ENCODE data around the gene CACNA1C.

CACNA1C gene

DNA sequence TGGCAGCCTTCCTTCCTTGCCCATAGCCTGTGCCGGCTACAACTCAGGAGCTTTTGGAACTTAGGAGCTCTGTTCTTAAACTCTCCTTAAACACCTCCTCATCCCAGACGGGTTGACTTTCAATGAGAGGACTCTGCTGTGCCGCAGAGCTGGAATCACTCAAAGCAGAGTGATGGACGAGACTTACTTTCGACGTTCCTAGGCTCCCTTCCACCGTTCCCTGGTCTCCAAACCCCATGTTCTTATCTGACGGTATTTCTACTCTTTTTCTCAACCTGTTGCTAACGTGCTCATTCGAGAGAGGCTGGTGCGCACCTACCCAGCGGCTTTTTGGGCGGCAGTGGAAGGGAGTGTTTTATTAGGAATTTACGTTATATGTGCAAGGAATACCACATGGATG is 232.7 kb downstream of the CACNA1C start:
- no peak for DNase-seq

DNA sequence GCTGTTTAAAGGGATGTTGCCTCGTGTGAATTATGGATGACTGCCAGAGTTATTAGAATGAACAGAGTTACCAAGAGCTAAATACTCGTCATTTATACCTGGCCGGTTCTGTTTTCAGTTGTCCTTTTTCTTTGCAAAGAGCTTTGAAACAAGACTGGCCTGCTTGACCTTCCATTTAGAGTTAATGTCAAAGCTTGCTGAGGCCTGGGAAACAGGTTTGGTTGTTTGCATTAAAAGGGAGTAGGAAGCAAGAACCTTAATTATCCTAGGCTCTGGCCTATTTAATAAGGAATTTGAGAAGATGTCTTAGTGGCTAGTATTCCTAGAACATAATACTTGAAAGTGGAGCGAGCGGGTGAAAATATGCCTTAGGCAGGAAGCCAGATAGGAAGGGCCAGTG is 233.3 kb downstream of the CACNA1C start:
- no peak for DNase-seq

DNA sequence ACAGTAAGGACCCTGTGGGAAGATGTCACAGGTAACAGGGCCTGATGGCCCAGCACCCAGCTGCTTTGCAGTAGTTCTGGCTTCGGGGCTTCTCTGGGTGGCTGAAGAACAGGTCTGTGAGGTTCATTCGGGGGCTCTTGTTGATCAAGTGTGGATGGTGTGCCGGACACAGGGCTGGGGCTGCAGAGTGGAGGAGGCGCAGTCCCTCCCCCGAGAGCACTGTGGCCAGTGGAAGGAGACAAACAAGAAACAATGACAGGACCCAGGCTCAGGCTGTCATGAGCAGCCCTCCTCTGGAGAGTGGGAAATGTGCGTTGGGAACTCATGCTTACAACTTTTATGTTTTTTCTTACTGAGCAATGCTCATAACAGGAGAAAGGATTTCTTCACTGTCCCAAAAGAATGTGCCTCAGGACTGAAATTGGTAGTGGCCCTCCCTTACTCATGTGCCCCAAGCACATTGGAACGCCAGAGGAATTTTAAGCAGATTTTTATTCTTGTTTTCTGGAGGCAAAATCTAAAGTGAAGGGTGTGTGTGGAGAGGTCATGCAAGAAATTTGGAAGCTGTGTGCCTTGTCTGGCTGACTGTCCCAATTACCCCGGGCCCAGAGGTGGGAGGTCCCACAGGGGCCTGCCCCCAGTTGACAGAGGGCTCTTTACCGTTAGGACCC is 233.8 kb downstream of the CACNA1C start:
- no peak for DNase-seq

DNA sequence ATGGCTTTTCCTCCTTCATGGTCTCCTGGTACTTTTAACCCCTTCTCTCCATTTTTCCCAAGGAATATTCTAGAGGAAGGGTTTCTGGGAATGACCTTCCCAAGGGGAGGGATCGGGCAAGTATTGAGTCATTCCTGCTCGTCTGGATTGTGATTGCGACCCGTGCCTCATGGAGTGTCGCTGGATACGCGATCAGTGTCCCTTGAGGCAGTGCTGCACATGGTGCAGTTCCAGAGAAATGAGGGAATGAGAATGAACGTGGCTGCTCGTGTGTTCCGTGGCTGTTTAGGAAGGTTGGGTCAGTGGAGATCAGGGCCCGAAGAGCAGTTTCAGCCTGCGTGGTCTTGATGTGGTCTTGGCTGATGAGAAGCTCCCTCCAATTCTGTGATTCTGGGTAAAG is 234.4 kb downstream of the CACNA1C start:
- no peak for DNase-seq

DNA sequence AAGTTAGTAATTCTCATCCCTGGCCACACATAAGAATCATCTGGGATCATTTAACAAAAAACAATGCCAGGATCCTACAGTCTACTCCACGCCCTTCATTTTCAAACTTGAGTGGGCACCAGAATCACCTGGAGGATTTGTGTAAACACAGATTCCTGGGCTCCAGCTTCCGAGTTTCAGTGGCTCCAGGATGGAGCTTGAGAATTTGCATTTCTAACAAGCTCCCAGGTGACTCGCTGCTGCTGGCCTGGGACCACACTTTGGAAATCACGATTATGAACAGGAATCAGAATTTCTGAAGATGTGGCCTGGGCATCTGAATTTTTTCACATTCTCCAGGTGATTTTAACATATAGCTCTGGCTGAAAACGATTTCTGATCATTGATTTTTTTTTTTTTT is 234.8 kb downstream of the CACNA1C start:
- DNase-seq = no peak

DNA sequence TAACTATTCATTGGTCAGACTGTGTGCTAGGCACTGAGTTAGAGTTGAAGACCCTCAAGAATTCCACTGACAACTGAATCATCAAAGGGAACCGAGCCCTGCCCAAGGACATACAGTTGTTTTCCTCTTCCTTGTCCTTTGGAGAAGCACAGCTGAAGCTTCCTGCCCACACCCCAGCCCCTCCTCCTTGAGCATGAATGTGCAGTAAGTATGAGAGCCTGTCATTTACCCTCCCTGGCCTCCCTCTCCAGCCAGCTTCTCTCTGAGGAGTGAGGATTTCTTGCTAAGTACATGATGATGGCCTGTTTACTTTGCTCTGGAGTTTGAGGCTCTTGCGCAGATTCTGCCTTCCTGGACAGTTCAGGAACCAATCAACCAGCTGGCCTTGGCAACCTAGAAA is 235.2 kb downstream of the CACNA1C start:
- DNase-seq = no peak

DNA sequence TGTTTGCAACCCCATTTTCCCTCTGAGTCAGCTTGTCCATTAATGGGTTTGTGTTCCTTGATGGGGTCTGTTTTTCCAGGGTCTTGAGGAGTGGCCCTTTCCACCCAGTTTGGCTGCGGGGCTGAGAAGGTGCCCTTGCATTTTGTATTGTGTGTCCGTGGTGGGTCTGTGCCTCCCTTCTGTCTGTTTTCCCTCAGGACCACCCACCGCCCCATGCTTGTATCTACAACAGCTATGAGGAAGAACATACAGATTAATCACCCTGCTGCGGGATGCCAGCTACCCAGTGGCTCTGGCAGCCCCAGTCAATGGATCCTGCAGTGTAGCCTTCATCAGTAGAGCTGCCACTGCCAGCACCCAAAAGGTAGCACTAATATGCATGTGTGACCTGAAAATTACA is 235.7 kb downstream of the CACNA1C start:
- DNase-seq = no peak

DNA sequence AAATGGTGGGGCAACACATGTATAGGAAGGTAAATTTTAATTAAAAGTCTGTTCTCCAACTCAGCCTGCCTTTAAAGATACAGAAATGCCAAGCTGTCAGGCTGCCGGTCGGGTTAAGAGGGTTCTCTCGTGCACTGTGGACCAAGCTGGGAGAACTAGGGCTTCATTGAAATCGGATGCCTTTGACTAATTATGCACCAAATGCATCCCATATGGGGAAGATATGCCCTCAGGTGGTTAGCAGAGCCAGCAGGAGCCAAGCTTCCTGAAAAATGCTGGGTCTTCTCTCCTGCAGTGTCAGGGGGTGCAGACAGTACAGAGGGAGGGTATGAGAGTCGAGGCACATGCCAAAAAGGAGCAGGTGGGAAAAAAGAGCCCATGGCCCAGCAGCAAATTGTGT is 236.1 kb downstream of the CACNA1C start:
- no peak for DNase-seq

DNA sequence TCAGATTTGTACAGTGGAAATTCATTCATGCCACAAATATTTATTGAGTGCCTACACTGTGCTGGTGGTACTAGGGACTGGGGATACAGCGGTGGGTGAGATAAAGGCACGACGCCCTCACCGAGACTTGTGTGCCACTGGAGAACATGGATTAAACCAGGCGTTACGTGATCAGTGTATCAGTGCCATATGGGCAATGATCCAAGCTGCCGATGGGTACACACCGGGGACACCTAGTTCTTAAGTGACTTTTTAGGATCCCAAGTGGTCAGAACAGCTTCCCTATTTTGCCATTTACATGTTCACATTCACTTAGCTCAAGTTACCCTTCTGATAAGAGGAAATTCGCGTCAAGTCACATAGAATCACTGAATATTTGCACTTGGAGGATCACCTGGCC is 236.7 kb downstream of the CACNA1C start:
- DNase-seq = no peak

DNA sequence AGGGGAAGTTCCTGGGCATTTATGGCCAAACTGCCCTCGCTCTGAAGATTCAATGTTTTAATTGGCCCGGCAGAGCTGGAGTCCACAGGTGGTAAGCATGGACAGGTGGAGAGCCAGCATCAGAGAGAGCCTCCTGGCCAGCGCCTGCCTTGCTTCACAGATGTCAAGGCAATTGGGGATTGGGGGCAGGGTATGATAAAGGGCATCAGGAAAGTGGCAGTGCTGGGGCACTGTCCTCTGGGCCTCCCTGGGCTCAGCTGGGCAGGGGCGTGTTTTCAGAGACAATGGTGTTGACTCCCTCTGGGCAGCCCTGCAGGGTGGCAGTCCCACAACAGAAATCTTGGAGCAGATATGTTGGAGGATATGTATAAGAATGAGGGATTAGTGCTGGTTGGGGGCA is 237.3 kb downstream of the CACNA1C start:
- no peak for DNase-seq

DNA sequence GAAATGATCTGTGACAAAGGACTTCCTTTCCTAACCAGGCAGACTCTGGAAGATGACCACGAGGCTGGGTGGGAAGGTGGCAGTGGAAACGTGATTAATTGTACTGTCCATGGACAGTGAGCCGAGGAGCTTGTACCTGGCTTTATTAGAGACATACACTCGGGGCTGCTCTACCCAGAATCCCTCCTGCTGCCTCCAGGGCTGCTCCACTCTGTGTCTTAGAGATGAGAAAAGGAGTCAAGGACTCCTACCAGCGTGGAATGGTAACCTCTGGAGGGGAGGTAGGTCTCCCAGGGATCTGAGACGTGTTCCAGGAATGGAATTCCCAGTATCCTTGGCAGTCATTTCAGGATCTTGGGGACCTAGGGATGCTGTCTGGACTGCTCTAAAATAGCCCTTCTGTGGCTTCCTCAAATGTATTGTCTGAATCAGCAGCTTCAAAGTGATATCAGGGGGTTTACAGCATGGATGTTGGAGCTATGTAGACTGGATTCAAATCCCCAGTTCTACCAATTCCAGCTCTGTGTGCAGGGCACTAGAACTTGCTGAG is 237.8 kb downstream of the CACNA1C start:
- no peak for DNase-seq

DNA sequence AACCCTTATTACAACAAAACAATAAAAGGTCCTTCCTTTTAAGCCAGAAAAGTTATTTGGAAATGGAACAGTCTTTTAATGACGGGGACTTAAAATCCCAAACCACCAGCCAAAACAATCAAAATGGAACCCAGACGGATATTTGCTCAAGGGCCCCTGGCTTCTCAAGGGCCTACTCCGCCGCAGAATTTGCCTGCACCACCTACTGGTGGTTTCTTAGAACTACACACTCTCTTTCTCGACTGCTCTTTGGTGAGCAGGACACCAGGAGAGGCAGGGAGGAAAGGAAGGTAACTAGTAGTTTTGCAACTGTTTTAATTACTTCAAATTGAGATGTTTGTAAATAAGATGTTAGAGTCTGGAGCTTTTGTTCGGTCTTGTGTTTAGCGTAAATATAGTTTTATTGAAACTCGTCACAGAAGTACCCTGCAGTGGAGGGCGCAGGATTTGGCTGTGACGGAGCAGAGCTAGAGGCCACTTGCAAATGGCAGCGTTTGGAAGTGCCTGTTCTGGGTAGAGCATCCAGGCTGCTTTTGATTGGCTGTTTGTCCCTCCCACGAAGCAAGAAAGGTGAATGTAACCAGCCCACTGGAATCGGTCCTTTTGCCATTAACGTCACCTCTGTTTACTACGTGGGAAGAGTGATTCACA is 238.5 kb downstream of the CACNA1C start:
- DNase-seq = no peak

DNA sequence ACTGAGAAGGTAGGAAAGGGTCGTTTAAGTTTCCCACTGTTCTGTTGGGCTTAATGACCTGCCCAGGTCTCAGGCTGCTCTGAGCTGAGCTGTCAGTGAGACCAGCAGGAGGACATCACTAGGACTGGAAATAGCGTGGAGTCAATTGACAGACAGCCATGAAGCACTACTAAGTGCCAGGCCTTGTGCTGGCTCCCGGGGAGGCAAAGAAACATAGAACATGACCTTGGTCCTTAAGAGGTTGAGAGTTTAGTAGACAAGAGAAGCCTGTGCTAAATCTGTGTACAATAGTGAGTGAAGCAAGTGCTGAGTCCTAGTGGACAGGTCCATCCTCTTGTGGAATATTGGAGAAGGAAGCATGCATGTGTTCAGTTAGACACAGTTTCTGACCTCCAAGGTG is 239.2 kb downstream of the CACNA1C start:
- no peak for DNase-seq

DNA sequence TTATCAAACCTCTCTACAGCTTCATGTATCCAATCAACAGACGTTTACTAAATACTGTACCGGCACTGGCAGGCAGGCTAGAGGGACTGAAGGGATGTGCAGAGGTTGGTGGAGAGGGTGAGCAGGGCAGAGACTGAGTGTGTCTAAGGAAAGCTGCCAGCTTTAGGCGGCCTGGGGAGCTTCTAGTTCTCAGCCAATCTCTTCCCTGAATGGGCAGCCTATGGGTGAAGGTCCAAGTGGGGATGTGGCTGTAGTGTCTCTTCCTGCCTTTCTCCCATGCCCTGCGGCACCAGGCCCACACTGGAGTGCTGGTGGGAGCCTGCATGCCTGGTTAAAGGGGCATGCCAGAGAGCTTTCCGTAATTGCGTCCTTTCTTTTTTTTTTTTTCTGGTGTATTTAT is 239.8 kb downstream of the CACNA1C start:
- DNase-seq = no peak

DNA sequence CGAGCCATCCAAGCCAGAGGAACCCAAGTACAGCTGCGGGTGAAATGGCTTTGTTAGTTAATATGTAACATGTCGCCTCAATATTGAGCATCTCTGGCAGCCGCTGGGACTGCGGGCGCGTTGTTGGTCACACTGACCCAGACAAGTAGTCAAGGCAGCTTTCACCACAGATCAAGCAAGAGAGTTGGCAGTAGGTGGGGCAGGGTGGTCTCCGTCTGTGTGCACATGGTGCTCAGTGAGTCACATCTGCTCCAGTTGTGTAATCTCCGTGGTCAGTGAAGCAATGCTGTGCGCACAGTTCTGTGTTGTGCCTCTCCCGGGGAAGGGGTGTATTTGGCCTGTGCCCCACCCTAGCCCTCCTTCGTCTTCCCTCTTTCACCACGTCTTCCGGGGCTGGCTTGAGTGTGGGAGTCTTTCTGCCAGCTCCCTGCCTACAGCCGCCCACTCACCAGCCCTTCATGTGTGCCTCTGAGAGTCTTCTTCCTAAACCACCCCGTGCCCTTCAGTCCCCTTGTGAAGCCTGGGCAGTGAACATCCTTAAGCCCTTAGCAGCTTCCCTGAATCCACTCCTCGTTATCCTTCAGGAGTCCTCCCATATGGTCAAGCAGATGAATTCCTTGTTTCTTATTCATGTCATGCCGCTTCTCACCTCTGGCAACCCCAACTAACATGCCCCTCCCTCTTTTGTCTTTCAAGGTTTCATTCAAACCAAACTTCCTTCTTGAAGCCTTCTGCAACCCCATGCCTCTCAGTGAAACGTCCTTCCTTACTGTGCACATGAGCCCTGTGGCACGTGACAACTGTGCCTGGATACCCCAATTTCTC is 242.1 kb downstream of the CACNA1C start:
- DNase-seq = no peak

DNA sequence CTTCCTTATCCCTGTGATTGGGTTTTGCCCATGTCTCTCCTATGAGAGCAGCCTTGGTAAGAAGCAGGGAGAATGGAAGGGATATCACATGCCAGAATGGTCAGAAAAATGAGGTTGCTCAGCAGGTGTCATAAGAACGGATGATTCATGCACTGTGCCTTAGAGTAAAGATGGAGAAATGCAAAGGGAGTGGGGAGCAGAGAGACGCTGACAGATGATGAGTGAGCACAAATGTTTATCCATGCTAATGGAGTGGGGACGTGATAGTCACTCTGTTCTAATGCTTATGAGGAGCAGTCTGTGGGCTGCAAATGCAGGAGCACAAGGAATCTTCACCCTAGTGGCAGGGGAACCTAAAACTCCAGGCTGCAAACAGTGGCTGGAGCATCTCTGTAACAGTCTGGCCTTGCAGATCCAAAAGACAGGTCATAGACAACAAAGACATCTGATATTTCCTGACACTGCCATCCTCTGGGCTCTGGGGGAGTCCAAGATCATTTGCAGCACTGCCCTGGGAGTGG is 243.2 kb downstream of the CACNA1C start:
- DNase-seq = no peak

DNA sequence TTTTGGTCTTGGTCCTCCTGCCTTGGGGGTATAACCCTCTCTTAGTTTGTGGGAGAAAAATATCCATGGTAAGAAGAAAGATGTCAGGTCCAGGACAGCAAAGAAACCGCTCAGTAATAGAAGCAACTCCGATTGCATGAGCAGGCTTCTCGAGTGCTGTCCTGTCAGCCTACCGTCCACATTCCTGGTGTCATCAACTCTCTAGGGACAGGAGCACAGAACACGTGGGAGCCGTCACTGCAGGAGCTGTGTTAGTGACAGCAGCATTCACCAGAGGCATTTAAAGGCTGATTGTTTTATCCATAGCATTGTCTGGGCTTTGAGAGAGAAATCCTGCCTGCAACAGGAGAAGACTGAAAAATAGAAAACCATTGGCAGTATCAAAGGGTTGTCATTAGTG is 244.2 kb downstream of the CACNA1C start:
- DNase-seq = no peak

DNA sequence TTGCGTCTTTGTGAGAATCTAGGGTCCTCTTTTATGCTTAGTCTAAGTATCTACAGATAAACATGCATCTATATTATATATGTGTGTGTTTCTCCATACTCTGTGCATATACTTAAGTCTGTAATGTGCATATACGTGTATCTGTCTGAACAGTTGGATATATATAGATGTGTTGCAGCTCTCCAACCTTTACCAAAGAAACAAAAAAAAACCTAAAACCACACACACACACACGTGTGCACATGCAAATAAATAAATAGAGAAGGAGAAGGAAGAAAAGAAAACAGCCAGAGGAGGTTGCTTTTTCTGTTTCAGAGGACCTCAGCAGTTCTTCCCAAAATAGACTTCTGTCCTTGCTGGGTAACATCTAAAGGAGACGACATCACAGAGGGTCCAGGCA is 244.9 kb downstream of the CACNA1C start:
- no peak for DNase-seq

DNA sequence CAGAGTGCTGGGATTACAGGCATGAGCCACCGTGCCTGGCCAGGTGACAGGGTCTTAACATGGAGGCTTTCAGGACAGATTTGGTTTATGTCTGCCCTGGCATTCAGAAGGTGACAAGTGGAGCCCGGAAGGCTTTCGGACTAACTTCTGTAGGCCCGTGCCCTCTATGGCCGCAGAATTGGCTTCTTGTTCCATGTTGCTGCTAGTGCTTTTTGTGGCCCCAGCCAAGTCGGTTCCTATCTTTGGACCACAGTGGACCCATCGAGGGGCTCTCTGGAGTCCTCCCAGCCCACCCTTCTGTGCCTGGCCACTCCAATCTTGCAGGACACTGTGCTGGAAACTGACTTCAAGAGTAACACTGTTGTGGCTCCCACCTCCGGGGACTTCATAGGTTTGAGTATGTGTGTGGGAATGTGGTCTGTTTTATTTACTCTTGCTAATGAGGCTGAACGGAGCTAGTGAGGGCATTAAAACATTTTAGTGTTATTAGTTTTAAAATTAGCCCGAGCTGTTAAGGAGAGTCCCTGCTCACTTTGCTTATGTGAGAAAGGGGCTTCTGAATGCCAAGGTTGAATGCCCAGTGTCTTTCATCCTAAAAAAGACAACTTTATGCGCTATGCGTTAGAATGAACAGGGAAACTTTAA is 245.9 kb downstream of the CACNA1C start:
- no peak for DNase-seq

DNA sequence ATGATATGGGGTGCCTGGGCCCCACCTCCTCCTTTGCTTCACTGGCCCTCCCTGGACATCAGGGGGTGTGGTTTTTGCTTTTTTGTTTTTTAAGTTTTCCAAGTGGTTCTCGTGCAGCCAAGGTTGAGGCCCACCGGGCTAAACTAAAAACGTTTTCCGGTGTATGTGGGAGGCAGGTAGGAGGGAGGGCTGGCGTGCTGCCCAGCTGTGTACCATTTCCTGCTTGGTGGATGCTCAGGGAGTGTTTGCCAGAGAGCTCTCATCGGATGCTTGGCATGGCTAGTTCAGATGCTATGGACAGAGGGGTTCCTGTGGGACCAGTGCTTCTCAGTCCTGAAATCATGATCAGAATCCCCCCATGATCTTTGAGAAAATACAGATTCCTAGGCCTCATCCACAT is 246.4 kb downstream of the CACNA1C start:
- DNase-seq = no peak

DNA sequence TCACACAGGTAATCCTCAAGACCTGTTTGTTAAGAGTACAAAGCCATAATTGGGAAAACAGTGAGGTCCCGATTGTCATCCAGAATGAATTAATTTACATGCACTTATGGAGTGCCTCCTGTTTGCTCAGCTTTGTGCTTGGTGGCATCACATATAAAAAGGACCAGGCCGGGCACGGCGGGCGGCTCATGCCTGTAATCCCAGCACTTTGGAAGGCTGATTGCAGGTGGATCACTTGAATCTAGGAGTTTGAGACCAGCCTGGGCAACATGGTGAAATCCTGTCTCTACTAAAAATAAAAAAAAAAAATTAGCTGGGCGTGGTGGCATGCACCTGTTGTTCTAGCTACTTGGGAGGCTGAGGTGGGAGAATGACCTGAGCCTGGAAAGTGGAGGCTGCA is 247.4 kb downstream of the CACNA1C start:
- no peak for DNase-seq

DNA sequence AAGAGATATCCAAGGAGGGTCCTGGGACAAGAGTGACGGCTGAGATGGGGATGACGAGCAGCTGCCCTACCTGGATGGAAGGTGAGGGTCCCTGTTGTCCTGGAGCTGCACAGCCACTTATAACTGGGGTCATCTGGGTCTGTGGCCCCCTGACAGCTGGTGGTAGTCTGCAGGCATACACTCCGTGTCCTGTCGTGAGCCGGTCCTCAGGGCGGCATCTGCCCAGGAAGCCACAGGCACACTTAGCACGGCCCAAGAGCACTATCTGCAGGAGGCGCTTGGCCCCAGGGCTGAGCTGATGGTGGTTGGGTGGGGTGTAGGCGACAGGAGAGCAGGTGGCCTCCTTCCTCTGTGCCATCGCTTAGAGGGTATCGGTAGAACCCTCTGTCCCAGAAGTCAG is 248.1 kb downstream of the CACNA1C start:
- no peak for DNase-seq

Data from stimulated activated CD4-positive, alpha-beta T cell treated with anti-CD3 and anti-CD28 coated beads, Interleukin-4, amount 100 ng/mL, for 4 hours (primary cell).